HG02840 (cell line): Measurements from ENCODE around the gene ATP6V0D1.

ENCODE experiments used
- ATAC-seq: cut with Tn5 transposase; IDR thresholded peaks from one replicate; pipeline ENCODE4 v1.9.1; 2021; ENCODE audit warnings: mild to moderate bottlenecking, moderate library complexity, moderate number of reproducible peaks; ENCODE audit not compliant: unreplicated experiment, low FRiP score

The ATP6V0D1 gene

DNA sequence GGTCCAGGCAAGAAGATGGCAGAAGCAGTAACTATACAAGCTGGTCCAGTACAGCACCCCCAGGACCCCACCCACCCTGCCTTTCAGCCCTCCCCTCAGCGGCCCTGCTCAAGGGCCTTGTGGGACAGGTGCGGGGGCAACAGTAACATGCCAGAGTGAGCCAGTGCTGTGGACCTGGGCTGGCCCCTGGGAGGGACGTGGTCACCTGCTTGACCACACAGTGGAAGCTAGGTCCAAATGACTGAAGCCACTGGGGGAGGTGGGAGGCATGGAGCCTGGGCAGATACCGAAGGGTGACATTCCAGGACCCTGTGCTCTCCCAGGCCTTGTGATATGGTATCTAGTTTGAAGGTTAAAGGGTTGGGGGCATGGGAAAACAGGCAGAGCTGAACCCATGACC, 17.3 kb downstream of the ATP6V0D1 start:
- no peak for ATAC-seq

- ATAC-seq: no peak
Measured at GRCh38 chr16:67463059-67463458, 17.9 kb downstream of the ATP6V0D1 start.

DNA sequence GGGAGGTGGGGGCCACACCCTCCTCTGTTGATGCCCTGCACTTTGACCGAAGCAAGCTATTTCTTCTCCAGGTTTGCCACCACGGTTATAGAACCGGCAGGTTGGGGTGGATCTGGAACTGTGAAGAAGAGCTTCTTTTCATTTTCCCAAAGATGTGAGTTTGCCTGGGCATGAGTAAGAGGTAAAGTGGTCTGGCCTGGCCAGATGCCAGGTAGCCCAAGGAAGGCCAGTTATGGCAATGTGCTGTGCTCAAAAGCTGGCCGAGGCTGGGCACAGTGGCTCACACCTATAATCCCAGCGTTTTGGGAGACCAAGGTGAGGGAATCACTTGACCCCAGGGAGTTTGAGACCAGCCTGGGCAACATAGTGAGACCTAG, 18.7 kb downstream of the ATP6V0D1 start:
- ATAC-seq: no peak

DNA sequence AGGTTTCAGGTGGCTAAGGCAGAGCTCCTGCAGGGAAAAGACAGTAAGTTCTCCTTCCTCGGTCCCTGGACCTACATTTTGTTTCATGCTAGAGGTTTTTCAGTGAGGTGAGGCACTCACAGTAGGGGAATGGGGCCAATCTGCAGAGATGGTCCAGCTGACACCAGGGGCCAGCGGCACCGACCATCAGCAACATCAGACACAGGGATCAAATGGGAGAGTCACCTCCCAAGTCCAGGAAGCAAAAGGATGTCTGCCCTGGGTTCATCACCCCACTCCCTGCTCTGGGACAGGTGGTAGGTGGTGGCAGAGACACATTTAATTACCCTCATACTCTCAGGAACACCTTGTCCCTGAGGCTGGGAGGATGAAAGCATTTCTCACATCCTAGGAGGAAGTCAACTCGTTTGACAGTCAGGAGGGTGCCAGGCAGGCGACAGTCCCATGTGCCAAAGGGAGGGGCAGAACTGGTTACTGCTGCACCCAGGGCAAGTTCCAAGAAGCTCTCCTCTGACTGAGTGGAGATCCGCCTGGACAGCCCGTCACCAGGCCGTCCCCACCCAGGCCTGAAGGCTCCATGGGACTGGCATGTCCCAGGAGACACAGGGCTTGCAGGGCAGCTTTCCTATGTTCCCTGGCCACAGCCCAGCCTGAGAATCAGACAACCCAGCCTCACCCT, 19.2 kb downstream of the ATP6V0D1 start:
- no peak for ATAC-seq

DNA sequence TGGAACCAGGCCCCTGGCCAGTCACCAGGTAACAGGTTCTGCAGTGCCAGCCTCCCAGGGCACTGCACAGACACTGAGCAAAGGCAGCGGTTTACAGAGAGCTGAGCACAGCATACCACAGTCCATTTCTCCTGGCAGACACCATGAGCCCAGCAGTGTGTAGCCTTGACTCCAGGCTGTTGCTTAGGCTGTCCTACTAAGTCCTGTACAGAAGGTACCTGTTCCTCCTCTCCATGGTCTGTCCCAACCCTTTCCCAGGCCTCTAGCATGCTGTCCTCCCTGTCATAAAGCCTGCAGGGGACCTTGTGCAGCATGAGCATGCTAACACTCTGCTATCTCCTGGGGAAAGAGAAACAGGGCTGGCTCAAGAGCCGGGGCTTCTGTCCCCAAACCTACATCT, 20.0 kb downstream of the ATP6V0D1 start:
- no peak for ATAC-seq

DNA sequence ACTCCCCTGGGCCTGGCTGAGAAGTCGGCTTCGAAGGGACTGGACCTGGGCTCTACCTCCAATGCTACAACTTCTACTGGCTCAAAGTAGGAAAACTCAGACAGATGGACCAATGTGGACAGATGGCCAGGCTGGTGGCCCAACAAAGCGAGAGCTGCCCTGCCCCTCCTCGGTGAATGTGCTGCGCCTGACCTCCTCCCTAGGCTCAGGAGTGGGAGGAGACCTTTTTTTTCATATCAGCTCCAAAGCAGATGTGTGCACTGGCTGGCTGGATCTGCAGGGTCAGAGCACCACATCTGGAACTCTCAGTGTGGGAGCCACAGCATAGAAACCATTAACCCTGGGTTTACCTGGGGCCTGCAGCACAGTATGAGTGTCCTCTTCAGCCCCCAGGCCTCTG, 20.8 kb downstream of the ATP6V0D1 start:
- ATAC-seq: no peak

DNA sequence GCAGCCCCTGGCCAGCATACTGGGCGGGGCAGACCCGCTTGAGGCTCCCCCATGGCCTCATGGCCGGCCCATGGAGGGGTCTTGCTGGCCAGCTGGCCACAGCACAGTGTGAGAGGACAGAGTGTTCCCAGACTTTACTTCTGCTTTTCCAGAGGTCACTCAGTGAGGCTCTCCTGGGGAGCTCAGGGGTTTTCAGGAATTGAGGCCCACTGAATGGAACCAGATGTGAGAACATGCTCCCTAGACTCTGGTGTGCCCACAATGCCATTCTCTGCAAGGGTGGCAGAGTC, 21.2 kb downstream of the ATP6V0D1 start:
- ATAC-seq: no peak

DNA sequence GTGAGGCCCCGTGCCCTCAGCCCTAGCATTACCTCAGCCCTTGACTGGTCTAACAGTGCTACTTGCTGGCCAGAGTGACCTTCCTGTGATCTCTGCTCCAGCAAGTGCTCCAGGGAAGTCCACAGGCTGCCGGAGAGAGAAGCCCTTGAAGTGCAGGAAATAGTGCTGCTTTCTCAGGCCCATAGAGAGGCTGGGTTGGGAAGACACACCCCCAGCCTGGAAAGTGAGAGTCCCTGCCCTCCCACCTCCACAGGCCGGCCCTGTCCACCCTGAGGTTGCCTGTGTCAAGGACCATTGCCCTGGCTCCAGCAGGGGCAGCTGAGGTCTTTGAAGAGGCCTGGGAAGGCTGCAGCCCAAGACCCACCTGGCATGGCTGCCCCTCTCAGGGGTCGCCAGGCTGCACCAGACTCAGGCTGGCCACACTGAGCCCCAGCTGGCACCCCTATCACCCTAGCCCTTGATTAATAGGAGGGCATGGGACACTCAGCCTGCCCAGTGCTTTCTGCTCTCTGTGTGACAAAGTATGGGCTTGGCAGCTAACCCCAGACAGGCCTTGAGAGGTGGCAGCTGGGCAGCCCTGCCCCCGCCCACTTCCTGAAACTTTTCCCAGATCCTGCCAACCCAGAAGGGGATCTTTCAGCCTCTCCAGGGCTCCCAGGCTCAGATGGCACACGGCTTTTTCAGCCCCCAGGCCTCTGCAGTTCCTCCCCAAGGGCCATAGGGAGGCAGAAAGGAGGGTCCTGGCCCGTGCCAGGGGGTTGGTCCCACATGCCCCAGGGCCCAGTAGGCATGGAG, 21.7 kb downstream of the ATP6V0D1 start:
- no peak for ATAC-seq

- ATAC-seq: no peak
Measured at GRCh38 chr16:67458121-67458641, 22.8 kb downstream of the ATP6V0D1 start.

DNA sequence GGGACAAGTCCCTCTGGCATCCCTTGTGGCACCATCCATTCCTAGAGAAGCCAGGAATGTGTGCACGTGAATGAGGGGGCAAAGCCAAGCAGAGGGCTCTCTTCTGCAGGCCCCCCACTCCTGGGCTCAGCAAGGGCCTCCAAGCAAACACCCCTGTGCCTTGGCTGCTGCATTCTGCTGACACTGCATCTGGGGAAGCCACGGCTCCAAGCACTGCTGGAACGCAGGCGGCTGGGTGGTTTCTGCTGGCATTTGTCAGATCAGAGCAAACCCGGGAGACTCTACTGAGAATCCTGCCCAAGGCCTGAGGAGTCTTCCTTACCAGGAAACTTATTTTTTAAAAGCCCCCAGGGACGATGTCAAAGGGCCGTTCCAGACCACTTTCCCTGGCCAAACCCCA, 23.3 kb downstream of the ATP6V0D1 start:
- ATAC-seq: no peak

GRCh38 chr16:67456391-67457081, 24.4 kb downstream of the ATP6V0D1 start:
- ATAC-seq: no peak

- no peak for ATAC-seq
Measured at GRCh38 chr16:67454852-67455251, 26.1 kb downstream of the ATP6V0D1 start.

DNA sequence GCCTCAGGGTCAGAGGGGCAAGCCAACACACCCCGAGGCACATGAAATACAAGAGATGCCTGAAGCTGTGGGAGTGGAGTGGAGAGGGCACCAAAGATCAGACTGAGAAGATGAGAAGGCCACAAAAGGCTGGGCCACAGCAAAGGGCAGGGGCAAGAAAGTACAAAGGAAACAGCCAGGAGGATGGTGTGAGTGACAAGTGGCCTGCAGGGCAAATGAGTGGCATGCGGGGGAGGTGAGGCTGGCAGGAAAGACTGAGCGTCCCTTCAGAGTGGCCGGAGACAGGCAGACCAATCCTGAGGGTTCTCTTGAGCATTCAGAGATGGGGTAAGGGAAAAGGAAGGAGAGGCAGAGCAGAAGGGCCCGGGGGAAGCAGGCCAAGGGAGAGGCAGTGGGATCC, 26.9 kb downstream of the ATP6V0D1 start:
- ATAC-seq: no peak

GRCh38 chr16:67451704-67452435, 29.1 kb downstream of the ATP6V0D1 start:
- ATAC-seq: no peak

DNA sequence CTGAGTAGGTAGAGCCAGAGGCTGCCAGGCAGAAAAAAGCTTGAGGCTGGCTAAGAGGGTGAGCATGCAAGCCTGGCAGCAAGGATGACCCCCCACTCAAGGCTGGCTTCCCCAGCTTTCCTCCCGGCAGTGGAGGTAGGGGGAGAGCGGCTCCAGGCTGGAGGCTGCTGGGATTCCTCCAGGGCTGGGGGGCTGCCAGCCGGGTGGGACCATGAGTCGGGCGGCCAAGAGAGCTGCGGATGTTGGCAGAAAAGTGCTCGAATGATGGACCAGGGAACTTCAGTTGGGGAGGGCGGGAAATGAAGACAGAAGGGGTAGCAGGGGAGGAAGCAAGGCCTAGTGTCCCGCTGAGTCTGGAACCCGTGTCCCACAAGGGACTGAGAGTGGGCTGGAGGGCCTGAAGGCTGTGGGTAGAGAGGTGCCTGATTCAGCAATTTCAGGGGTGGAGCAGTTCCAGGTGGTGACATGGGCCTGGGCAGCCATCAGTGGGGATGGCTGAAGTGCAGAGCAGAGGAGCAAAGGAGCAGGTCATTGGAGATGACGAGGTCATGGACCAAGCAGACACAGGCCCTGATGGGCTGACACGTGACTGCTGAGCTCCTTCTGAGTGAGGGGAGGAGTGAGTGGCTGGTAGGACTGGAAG, 29.8 kb downstream of the ATP6V0D1 start:
- ATAC-seq: no peak

DNA sequence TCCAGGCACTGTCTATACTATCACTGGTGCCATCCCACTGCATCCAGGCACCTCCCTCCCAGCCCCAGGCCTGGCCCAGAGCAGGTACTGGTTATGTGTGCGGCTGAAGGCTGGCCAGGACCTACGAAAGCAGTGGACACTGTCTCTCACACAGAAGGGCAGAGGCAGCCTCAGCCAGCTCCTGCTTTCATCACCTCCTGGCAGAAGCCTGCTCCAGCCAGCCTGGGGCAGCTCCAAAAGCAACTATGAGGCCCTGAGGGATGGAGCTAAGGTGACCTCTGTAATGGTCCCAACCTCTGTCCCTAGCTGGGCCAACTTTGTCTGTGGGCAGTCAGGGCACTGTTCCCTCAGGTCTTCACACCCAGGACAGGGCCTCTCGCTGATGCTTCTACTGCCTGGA, 31.2 kb downstream of the ATP6V0D1 start:
- ATAC-seq: no peak

DNA sequence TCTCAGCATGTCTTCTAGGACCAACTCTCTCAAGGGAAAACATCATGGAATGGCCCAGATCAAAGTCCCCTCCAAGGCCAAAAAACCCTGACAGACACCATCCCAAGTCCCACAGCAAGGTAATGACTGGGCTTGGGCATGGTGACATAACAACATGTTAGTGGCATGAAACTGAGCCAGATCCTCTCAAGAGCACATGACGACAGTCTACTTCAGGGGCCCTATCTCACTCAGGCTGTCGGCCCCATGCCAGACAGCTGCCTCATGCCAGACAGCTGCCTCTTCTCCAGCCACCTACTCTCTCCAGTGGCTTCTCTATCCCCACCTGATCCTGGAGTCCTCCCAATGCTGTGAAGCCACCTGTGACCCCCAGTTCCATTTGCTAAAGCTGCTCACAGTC, 31.6 kb downstream of the ATP6V0D1 start:
- ATAC-seq: no peak

DNA sequence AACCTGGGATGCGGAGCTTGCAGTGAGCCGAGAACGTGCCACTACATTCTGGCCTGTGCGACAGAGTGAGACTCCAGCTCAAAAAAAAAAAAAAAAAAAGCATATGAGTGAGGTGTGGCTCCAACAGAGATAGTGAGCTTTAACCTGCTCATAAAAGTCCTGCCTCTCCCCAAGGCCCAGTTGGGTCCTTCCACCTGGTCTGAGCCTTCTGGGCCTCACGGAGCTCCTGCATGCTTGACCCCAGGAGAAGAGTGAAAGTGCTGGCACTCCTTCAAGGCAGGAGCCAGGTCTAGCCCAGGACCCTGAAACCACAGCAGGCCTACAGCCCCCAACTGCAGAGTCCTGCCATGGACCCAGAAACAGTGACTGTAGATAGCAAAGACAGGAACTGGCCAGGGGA, 32.4 kb downstream of the ATP6V0D1 start:
- ATAC-seq: no peak

GRCh38 chr16:67447508-67448076, 33.4 kb downstream of the ATP6V0D1 start:
- ATAC-seq: no peak

- ATAC-seq: no peak
Measured at GRCh38 chr16:67446968-67447507, 33.9 kb downstream of the ATP6V0D1 start.
